HepG2 (cell line): ENCODE data around the gene CYP2A6.

Experiments
- CEBPB ChIP-seq: IDR thresholded peaks from 2 replicates; pipeline ENCODE4 v1.6.1; 2011; ENCODE audit warnings: low read depth, low read length, improper control_type of control experiment, borderline replicate concordance
- FOXJ3 ChIP-seq: sonication (generic); formaldehyde crosslinking; IDR thresholded peaks from 2 replicates; pipeline ENCODE4 v1.4.0; 2020; ENCODE audit warnings: missing genetic modification reagents, mild to moderate bottlenecking, borderline replicate concordance
- GTF2F1 ChIP-seq: fragments of 150-350 bp; IDR thresholded peaks from 2 replicates; pipeline ENCODE4 v1.6.1; 2014; ENCODE audit warnings: low read length
- HCFC1 ChIP-seq: fragments of 150-350 bp; IDR thresholded peaks from 2 replicates; pipeline ENCODE4 v1.6.1; 2014; ENCODE audit warnings: low read depth, low read length
- HNRNPL ChIP-seq: fragments of 200-400 bp; formaldehyde crosslinking; IDR thresholded peaks from 2 replicates; pipeline ENCODE4 v1.6.1; 2017; ENCODE audit warnings: mild to moderate bottlenecking, low read depth, low read length
- JUND ChIP-seq: sonication (generic); formaldehyde crosslinking; IDR thresholded peaks from 2 replicates; pipeline ENCODE4 v1.8.0; 2022; ENCODE audit warnings: mild to moderate bottlenecking, missing genetic modification reagents
- NONO ChIP-seq, 2 experiments: fragments of 450-650 bp in 1 of 2; sonication (generic) in 1 of 2; formaldehyde crosslinking in 1 of 2; IDR thresholded peaks in 1 of 2; conservative IDR thresholded peaks in 1 of 2; 2 replicates each; pipeline versions ENCODE4 v1.6.1 to v1.8.0; 2017 to 2022; ENCODE audit warnings: mild to moderate bottlenecking in 1 of 2, missing genetic modification reagents in 1 of 2, moderate library complexity in 1 of 2
- POLR2AphosphoS5 ChIP-seq: IDR thresholded peaks from 2 replicates; pipeline ENCODE4 v1.6.1; 2012; ENCODE audit warnings: low read depth, low read length
- YEATS2 ChIP-seq: sonication (generic); formaldehyde crosslinking; IDR thresholded peaks from 2 replicates; pipeline ENCODE4 v1.4.0; 2020; ENCODE audit warnings: missing genetic modification reagents, borderline replicate concordance
- ZNF121 ChIP-seq: sonication (generic); formaldehyde crosslinking; IDR thresholded peaks from 2 replicates; pipeline ENCODE4 v1.5.0; 2020; ENCODE audit warnings: mild to moderate bottlenecking, missing genetic modification reagents
- TF ChIP-seq, protein P1 (sequence below): sonication (generic); formaldehyde crosslinking; IDR thresholded peaks from 2 replicates; pipeline ENCODE4 v1.5.0; 2020; ENCODE audit warnings: mild to moderate bottlenecking, missing genetic modification reagents, moderate library complexity
- TF ChIP-seq, protein P2 (sequence below), 2 experiments: IDR thresholded peaks; 2 replicates each; pipeline ENCODE4 v1.6.1; 2011 to 2012; ENCODE audit warnings: low read length in 2 of 2, borderline replicate concordance in 1 of 2, low read depth in 1 of 2, mild to moderate bottlenecking in 1 of 2, moderate library complexity in 1 of 2
- TF ChIP-seq, protein P3 (sequence below): sonication (generic); formaldehyde crosslinking; IDR thresholded peaks from 2 replicates; pipeline ENCODE4 v1.4.0; 2020; ENCODE audit warnings: missing genetic modification reagents
- TF ChIP-seq, protein P4 (sequence below): fragments of 450-650 bp; IDR thresholded peaks from 2 replicates; pipeline ENCODE4 v1.6.1; 2017

DNA sequence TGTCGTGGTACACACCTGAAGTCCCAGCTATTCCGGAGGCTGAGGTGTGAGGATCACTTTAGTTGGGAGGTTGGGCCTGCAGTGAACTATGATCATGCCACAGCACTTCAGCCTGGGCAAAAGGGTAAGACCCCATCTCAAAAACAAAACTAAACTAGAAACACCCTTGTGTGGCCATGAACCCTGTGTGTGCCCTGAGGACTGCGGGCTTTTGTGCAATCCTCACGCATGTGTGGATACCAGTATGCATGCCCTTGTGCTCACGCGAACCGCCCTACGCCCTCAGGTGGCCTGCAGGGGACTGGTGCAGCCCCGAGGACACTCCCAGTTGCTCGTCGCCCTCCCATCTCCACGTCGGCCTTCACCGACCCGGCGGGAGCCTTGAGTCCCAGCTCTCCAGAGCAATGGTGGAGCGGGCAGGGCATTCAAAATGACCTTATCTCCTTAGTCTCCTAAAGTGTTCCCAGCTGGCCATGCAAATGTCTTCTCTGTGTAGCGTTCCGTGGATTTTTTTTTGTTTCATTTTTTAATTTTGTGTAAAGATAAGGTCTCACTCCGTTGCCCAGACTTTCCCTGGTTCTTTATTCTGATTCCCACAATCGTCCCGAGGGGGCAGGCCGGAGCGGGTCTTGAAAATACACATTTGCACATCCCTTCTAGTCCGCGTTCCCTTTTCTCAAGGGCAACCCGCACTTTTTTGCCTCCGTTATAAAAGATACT, 52.1 kb downstream of the CYP2A6 start:
- TF ChIP-seq, protein P1, sequence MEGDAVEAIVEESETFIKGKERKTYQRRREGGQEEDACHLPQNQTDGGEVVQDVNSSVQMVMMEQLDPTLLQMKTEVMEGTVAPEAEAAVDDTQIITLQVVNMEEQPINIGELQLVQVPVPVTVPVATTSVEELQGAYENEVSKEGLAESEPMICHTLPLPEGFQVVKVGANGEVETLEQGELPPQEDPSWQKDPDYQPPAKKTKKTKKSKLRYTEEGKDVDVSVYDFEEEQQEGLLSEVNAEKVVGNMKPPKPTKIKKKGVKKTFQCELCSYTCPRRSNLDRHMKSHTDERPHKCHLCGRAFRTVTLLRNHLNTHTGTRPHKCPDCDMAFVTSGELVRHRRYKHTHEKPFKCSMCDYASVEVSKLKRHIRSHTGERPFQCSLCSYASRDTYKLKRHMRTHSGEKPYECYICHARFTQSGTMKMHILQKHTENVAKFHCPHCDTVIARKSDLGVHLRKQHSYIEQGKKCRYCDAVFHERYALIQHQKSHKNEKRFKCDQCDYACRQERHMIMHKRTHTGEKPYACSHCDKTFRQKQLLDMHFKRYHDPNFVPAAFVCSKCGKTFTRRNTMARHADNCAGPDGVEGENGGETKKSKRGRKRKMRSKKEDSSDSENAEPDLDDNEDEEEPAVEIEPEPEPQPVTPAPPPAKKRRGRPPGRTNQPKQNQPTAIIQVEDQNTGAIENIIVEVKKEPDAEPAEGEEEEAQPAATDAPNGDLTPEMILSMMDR, result peak; percentile 89
- TF ChIP-seq JUND (CRISPR knock-in tag), result no peak
- TF ChIP-seq HNRNPL, result peak; percentile 70; the same call in 1 of the 2 replicates
- TF ChIP-seq, protein P2, sequence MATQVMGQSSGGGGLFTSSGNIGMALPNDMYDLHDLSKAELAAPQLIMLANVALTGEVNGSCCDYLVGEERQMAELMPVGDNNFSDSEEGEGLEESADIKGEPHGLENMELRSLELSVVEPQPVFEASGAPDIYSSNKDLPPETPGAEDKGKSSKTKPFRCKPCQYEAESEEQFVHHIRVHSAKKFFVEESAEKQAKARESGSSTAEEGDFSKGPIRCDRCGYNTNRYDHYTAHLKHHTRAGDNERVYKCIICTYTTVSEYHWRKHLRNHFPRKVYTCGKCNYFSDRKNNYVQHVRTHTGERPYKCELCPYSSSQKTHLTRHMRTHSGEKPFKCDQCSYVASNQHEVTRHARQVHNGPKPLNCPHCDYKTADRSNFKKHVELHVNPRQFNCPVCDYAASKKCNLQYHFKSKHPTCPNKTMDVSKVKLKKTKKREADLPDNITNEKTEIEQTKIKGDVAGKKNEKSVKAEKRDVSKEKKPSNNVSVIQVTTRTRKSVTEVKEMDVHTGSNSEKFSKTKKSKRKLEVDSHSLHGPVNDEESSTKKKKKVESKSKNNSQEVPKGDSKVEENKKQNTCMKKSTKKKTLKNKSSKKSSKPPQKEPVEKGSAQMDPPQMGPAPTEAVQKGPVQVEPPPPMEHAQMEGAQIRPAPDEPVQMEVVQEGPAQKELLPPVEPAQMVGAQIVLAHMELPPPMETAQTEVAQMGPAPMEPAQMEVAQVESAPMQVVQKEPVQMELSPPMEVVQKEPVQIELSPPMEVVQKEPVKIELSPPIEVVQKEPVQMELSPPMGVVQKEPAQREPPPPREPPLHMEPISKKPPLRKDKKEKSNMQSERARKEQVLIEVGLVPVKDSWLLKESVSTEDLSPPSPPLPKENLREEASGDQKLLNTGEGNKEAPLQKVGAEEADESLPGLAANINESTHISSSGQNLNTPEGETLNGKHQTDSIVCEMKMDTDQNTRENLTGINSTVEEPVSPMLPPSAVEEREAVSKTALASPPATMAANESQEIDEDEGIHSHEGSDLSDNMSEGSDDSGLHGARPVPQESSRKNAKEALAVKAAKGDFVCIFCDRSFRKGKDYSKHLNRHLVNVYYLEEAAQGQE (IDR thresholded peaks at IDR 0.05; ENCODE audit: borderline replicate concordance in 1 of 2, low read depth in 1 of 2, low read length in 2 of 2), result no peak
- TF ChIP-seq FOXJ3 (CRISPR knock-in tag), result no peak
- TF ChIP-seq YEATS2 (CRISPR knock-in tag), result peak; percentile 24; the same call in 1 of the 2 replicates
- TF ChIP-seq CEBPB, result peak; percentile 95
- TF ChIP-seq ZNF121 (CRISPR knock-in tag), result peak; percentile 88
- no peak for TF ChIP-seq HCFC1
- no peak for TF ChIP-seq GTF2F1
- TF ChIP-seq POLR2AphosphoS5, result peak; percentile 56
- TF ChIP-seq, protein P3, sequence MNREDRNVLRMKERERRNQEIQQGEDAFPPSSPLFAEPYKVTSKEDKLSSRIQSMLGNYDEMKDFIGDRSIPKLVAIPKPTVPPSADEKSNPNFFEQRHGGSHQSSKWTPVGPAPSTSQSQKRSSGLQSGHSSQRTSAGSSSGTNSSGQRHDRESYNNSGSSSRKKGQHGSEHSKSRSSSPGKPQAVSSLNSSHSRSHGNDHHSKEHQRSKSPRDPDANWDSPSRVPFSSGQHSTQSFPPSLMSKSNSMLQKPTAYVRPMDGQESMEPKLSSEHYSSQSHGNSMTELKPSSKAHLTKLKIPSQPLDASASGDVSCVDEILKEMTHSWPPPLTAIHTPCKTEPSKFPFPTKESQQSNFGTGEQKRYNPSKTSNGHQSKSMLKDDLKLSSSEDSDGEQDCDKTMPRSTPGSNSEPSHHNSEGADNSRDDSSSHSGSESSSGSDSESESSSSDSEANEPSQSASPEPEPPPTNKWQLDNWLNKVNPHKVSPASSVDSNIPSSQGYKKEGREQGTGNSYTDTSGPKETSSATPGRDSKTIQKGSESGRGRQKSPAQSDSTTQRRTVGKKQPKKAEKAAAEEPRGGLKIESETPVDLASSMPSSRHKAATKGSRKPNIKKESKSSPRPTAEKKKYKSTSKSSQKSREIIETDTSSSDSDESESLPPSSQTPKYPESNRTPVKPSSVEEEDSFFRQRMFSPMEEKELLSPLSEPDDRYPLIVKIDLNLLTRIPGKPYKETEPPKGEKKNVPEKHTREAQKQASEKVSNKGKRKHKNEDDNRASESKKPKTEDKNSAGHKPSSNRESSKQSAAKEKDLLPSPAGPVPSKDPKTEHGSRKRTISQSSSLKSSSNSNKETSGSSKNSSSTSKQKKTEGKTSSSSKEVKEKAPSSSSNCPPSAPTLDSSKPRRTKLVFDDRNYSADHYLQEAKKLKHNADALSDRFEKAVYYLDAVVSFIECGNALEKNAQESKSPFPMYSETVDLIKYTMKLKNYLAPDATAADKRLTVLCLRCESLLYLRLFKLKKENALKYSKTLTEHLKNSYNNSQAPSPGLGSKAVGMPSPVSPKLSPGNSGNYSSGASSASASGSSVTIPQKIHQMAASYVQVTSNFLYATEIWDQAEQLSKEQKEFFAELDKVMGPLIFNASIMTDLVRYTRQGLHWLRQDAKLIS (CRISPR knock-in tag), result no peak
- TF ChIP-seq, protein P4, sequence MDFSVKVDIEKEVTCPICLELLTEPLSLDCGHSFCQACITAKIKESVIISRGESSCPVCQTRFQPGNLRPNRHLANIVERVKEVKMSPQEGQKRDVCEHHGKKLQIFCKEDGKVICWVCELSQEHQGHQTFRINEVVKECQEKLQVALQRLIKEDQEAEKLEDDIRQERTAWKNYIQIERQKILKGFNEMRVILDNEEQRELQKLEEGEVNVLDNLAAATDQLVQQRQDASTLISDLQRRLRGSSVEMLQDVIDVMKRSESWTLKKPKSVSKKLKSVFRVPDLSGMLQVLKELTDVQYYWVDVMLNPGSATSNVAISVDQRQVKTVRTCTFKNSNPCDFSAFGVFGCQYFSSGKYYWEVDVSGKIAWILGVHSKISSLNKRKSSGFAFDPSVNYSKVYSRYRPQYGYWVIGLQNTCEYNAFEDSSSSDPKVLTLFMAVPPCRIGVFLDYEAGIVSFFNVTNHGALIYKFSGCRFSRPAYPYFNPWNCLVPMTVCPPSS, result no peak
- no peak for TF ChIP-seq NONO (IDR thresholded peaks at IDR 0.05)
- no peak for TF ChIP-seq NONO (CRISPR knock-in tag; conservative IDR thresholded peaks at IDR 0.05)
